Stomach (tissue), 4 donors: ENCODE results near the gene BRF1.

Experiments used
- EP300 ChIP-seq: sonication (generic); formaldehyde crosslinking; IDR thresholded peaks from one replicate; pipeline ENCODE4 v1.6.1; 2017; ENCODE audit warnings: antibody characterized with exemption
- POLR2A ChIP-seq, 4 donors: fragments of 450-650 bp; IDR thresholded peaks; one replicate each; pipeline ENCODE4 v1.6.1; 2016; ENCODE audit warnings: antibody characterized with exemption in 4 of 4, control low read depth in 2 of 4, mild to moderate bottlenecking in 1 of 4, moderate library complexity in 1 of 4
- TF ChIP-seq, protein P1 (sequence below), 7 experiments: fragments of 450-650 bp in 4 of 7; fragments of 200-600 bp in 3 of 7; sonication (generic) in 3 of 7; IDR thresholded peaks; one replicate each; pipeline ENCODE4 v1.5.1; 2016 to 2019; ENCODE audit warnings: antibody characterized with exemption in 7 of 7, control low read depth in 2 of 7, mild to moderate bottlenecking in 1 of 7

DNA sequence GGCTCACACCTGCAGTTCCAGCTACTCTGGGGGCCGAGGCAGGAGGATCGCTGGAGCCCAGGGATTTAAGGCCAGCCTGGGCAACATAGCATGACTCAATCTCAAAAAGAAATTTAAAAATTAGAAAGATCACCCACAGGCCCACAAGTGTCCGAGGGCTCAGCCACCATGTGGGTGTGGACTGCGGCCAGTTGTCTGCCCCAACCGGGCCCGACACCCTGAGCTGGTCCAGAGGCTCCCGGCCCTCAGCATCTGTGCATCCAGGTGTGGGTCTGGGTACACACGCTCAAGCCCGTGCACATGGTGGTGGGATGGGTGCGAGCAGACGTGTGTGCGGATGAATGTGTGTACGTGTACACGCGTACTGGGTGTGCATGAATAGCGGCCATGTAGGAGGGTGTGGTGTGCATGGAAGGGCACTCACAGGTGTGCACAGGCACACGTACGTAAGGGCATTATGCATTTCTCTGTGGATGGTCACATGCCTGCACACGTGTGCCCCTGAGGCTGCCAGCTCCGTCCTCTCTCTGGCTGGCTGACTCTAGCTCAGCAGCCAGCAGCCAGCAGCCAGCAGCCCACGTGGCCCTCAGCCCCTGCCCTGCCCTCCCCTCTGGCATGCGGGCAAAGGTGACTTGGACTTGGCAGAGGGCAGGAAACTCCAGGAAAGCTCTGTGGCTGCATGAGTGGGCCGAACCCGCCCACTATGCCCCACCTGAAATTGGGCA lies 96.4 kb downstream of the BRF1 start:
- TF ChIP-seq, protein P1, sequence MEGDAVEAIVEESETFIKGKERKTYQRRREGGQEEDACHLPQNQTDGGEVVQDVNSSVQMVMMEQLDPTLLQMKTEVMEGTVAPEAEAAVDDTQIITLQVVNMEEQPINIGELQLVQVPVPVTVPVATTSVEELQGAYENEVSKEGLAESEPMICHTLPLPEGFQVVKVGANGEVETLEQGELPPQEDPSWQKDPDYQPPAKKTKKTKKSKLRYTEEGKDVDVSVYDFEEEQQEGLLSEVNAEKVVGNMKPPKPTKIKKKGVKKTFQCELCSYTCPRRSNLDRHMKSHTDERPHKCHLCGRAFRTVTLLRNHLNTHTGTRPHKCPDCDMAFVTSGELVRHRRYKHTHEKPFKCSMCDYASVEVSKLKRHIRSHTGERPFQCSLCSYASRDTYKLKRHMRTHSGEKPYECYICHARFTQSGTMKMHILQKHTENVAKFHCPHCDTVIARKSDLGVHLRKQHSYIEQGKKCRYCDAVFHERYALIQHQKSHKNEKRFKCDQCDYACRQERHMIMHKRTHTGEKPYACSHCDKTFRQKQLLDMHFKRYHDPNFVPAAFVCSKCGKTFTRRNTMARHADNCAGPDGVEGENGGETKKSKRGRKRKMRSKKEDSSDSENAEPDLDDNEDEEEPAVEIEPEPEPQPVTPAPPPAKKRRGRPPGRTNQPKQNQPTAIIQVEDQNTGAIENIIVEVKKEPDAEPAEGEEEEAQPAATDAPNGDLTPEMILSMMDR (IDR thresholded peaks at IDR 0.05), result no peak
- TF ChIP-seq EP300 (no peak), POLR2A (IDR thresholded peaks at IDR 0.05) (no peak)
